Mesendoderm (in vitro differentiated cells): ENCODE measurements around the gene MB21D2.
A peak's percentile ranks its signal among the peaks of the same experiment; 100 is the strongest.
"Not testable (repeated sequence)": the region's sequence is repeated elsewhere in the genome, so short reads cannot be mapped to it uniquely, and the experiment has no call there.

Source experiments
- DNase-seq: peaks from one replicate; pipeline ENCODE4 v3.0.0; 2013
- H2AK5ac ChIP-seq: 2 replicates; pipeline ENCODE4 v1.6.1; 2013; ENCODE audit warnings: low read length, inconsistent platforms
- H2BK120ac ChIP-seq: 2 replicates; pipeline ENCODE4 v1.6.1; 2013; ENCODE audit warnings: low read depth, mild to moderate bottlenecking, low read length, moderate library complexity, mixed read lengths
- H2BK15ac ChIP-seq: replicated peaks from 2 replicates; pipeline ENCODE4 v1.6.1; 2013; ENCODE audit warnings: low read depth, mild to moderate bottlenecking, moderate library complexity
- H2BK5ac ChIP-seq: 2 replicates; pipeline ENCODE4 v1.6.1; 2013; ENCODE audit warnings: low read length, inconsistent platforms
- H3K18ac ChIP-seq: 2 replicates; pipeline ENCODE4 v1.6.1; 2013; ENCODE audit warnings: mild to moderate bottlenecking, low read length, mixed read lengths
- H3K23ac ChIP-seq: one replicate; pipeline ENCODE4 v1.6.1; 2013; ENCODE audit warnings: low read length
- H3K27ac ChIP-seq: 2 replicates; pipeline ENCODE4 v1.5.1; 2013; ENCODE audit warnings: low read depth, mild to moderate bottlenecking, inconsistent platforms, low read length, moderate library complexity
- H3K27me3 ChIP-seq: 2 replicates; pipeline ENCODE4 v1.6.1; 2013; ENCODE audit warnings: low read length, control low read depth, mild to moderate bottlenecking, inconsistent platforms; ENCODE audit not compliant: insufficient read depth, poor library complexity
- H3K36me3 ChIP-seq: 2 replicates; pipeline ENCODE4 v1.6.1; 2013; ENCODE audit warnings: low read length, inconsistent platforms; ENCODE audit not compliant: control insufficient read depth, insufficient read depth
- H3K4ac ChIP-seq: one replicate; pipeline ENCODE4 v1.6.1; 2013; ENCODE audit warnings: low read depth, mild to moderate bottlenecking, low read length, moderate library complexity
- H3K4me1 ChIP-seq: 2 replicates; pipeline ENCODE4 v1.6.1; 2013; ENCODE audit warnings: low read depth, low read length, inconsistent platforms; ENCODE audit not compliant: control insufficient read depth
- H3K4me2 ChIP-seq: 2 replicates; pipeline ENCODE4 v1.6.1; 2013; ENCODE audit warnings: low read length
- H3K4me3 ChIP-seq: 2 replicates; pipeline ENCODE4 v1.5.1; 2013; ENCODE audit warnings: mild to moderate bottlenecking, low read length
- H3K56ac ChIP-seq: one replicate; pipeline ENCODE4 v1.6.1; 2013; ENCODE audit warnings: low read length
- H3K79me1 ChIP-seq: 2 replicates; pipeline ENCODE4 v1.6.1; 2013; ENCODE audit warnings: low read length, inconsistent platforms
- H3K79me2 ChIP-seq: 2 replicates; pipeline ENCODE4 v1.6.1; 2013; ENCODE audit warnings: mild to moderate bottlenecking, low read length; ENCODE audit not compliant: control insufficient read depth, insufficient read depth
- H3K9ac ChIP-seq: 2 replicates; pipeline ENCODE4 v1.6.1; 2013; ENCODE audit warnings: low read length, inconsistent platforms
- H4K5ac ChIP-seq: one replicate; pipeline ENCODE4 v1.6.1; 2013; ENCODE audit warnings: low read length
- H4K8ac ChIP-seq: one replicate; pipeline ENCODE4 v1.6.1; 2013; ENCODE audit warnings: low read depth, mild to moderate bottlenecking, control low read depth, low read length, moderate library complexity
- WGBS: extraction: QIAGEN DNeasy Blood & Tissue Kit; methylation state at CpG from one replicate; pipeline ENCODE4 v1.1.7; 2013; ENCODE audit warnings: low lambda C conversion rate, missing lambda C conversion rate; ENCODE audit not compliant: insufficient coverage; ENCODE audit errors: extremely low coverage; 5-methylcytosine and 5-hydroxymethylcytosine counted together

The MB21D2 gene

DNA sequence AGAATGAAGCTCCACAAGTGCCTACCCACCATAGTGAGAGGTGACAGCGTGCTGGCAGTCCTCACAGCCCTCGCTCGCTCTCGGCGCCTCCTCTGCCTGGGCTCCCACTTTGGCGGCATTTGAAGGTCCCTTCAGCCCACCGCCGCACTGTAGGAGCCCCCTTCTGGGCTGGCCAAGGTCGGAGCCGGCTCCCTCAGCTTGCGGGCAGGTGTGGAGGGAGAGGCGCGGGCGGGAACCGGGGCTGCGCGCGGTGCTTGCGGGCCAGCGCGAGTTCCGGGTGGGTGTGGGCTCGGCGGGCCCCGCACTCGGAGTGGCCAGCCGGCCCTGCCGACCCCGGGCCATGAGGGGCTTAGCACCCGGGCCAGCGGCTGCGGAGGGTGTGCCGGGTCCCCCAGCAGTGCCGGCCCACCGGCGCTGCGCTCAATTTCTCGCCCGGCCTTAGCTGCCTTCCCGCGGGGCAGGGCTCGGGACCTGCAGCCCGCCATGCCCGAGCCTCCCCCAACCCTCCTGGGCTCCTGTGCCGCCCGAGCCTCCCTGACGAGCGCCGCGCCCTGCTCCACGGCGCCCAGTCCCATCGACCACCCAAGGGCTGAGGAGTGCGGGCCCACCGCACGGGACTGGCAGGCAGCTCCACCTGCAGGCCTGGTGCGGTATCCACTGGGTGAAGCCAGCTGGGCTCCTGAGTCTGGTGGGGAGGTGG is 128.7 kb downstream of the MB21D2 start:
- peak; percentile 16 for DNase-seq
- not testable (repeated sequence) for H3K18ac ChIP-seq, H3K79me1 ChIP-seq, H4K5ac ChIP-seq, H2BK5ac ChIP-seq, H3K4ac ChIP-seq, H2AK5ac ChIP-seq, H3K4me2 ChIP-seq, H4K8ac ChIP-seq, H3K4me1 ChIP-seq, H3K9ac ChIP-seq, H3K23ac ChIP-seq, H3K36me3 ChIP-seq, H2BK15ac ChIP-seq, H3K27me3 ChIP-seq, H2BK120ac ChIP-seq, H3K4me3 ChIP-seq, H3K79me2 ChIP-seq, H3K56ac ChIP-seq, H3K27ac ChIP-seq
- WGBS: no CpG with 5 or more reads among the region's 57 CpGs

DNA sequence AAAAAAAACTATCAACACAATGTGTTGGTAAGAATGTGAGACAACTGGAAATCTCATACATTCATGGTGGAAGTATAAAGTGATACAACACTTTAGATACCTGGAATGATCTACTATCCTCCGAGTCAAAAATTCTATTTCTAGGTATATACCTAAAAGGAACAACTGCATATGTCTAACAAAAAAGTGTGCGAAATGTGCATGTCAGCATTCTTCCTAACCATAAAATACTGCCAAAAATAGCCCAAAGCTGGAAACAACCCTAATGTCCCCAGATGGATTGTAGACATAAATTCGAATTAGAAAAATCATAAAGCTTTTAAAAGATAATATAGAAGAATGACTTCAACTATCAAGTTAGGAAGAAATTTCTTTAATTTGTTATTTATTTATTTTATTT is 139.1 kb downstream of the MB21D2 start:
- H3K27ac ChIP-seq: no peak overlapping the region
- no peak overlapping the region for H3K9ac ChIP-seq
- no peaks in the 10 kb centered on the region for H3K4me1 ChIP-seq
- H3K4me2 ChIP-seq: no peak overlapping the region
- no peak overlapping the region for H3K4me3 ChIP-seq
- no peak overlapping the region for H2AK5ac ChIP-seq
- H3K18ac ChIP-seq: no peak overlapping the region
- H3K56ac ChIP-seq: no peak overlapping the region
- no peak overlapping the region for H3K23ac ChIP-seq
- H2BK120ac ChIP-seq: no peak overlapping the region
- H4K5ac ChIP-seq: no peak overlapping the region
- H3K36me3 ChIP-seq: no peaks in the 10 kb centered on the region
- no peaks in the 10 kb centered on the region for H3K27me3 ChIP-seq
- no peak for DNase-seq
- no peak overlapping the region for H2BK15ac ChIP-seq
- no peak overlapping the region for H4K8ac ChIP-seq
- no peaks in the 10 kb centered on the region for H3K79me1 ChIP-seq
- no peak overlapping the region for H3K4ac ChIP-seq
- WGBS: no CpG with 5 or more reads among the region's 3 CpGs
- no peak overlapping the region for H2BK5ac ChIP-seq
- no peaks in the 10 kb centered on the region for H3K79me2 ChIP-seq

DNA sequence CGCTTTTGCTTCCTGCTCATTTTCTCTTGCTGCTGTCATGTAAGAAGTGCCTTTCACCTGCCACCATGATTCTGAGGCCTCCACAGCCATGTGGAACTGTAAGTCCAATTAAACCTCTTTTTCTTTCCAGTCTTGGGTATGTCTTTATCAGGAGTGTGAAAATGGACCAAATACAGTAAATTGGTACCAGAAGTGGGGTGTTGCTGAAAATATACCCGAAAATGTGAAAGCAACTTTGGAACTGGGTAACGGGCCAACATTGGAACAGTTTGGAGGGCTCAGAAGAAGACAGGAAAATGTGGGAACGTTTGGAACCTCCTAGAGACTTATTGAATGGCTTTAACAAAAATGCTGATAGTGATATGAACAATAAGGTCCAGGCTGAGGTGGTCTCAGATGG is 143.3 kb downstream of the MB21D2 start:
- H3K56ac ChIP-seq, H2BK120ac ChIP-seq, H3K4ac ChIP-seq, H3K4me3 ChIP-seq, H3K36me3 ChIP-seq, DNase-seq, H3K4me2 ChIP-seq, H3K9ac ChIP-seq, H3K79me2 ChIP-seq, H3K27ac ChIP-seq, H3K79me1 ChIP-seq, H2BK15ac ChIP-seq, H3K27me3 ChIP-seq, H2AK5ac ChIP-seq, H3K4me1 ChIP-seq, H3K23ac ChIP-seq, H2BK5ac ChIP-seq, H3K18ac ChIP-seq, H4K8ac ChIP-seq, H4K5ac ChIP-seq: not testable (repeated sequence)
- no CpG with 5 or more reads among the region's 4 CpGs for WGBS

DNA sequence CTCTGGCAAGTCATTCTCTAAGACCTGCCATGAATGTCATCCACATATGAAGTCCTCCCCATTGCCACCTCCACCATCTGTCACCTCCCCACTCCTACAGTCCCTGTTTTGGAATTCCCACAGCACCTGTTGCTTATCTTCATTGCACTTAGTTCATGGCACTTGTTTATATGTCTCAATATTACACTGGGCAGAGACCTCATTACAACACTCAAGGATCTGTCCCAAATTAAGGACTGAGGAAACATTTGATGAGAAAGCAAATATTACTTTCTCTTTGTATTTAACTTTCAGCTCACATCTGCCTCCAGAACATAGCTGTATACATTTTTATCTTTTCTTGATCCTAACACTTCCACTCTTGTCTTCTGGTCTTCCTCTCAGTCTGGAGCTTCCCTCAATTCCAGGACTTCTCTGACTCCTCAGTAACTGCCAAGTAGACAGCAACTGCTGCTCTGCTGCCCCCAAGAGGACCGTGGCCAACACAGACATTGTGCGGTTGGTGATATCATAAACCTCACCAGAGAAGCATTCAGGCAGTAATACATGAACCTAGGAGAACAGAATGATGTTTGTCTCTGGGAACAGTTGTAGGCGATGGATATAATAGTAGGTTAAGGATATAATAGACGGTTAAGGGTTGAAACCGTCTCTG is 145.3 kb downstream of the MB21D2 start:
- DNase-seq: peak; percentile 81
- H2BK5ac ChIP-seq: no peak overlapping the region
- no peak overlapping the region for H3K27ac ChIP-seq
- no peak overlapping the region for H3K4me3 ChIP-seq
- H3K9ac ChIP-seq: no peak overlapping the region
- no peak overlapping the region for H3K4me2 ChIP-seq
- no peaks in the 10 kb centered on the region for H3K79me1 ChIP-seq
- H2BK120ac ChIP-seq: no peak overlapping the region
- no peak overlapping the region for H4K8ac ChIP-seq
- no peak overlapping the region for H4K5ac ChIP-seq
- no peak overlapping the region for H3K18ac ChIP-seq
- no peak overlapping the region for H3K23ac ChIP-seq
- no peak overlapping the region for H3K4ac ChIP-seq
- H3K79me2 ChIP-seq: no peaks in the 10 kb centered on the region
- H3K4me1 ChIP-seq: no peaks in the 10 kb centered on the region
- no peaks in the 10 kb centered on the region for H3K27me3 ChIP-seq
- H2AK5ac ChIP-seq: no peak overlapping the region
- no peak overlapping the region for H3K56ac ChIP-seq
- WGBS: no CpG with 5 or more reads among the region's 5 CpGs
- no peaks in the 10 kb centered on the region for H3K36me3 ChIP-seq
- no peak overlapping the region for H2BK15ac ChIP-seq

DNA sequence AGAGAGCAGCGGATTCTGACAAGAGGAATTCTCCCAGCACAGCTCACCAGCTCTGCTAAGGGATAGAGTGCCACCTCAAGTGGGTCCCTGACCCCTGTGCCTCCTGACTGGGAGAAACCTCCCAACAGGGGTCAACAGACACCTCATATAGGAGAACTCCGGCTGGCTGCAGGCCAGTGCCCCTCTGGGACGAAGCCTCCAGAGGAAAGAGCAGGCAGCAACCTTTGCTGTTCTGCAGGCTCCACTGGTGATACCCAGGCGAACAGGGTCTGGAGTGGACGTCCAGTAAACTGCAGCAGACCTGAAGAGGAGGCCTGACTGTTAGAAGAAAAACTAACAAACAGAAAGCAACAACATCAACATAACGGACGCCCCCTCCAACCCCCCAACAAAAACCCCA is 159.0 kb downstream of the MB21D2 start:
- Histone ChIP-seq H3K4me2 (no peak overlapping the region), H3K4ac (no peak overlapping the region), H3K23ac (no peak overlapping the region), H2BK15ac (no peak overlapping the region), H3K4me3 (no peak overlapping the region), H2AK5ac (no peak overlapping the region), H3K27me3 (no peaks in the 10 kb centered on the region), H4K5ac (no peak overlapping the region), H3K56ac (no peak overlapping the region), H2BK5ac (no peak overlapping the region), H3K79me1 (no peaks in the 10 kb centered on the region), H3K9ac (no peak overlapping the region), H4K8ac (no peak overlapping the region), H3K27ac (no peak overlapping the region), H3K36me3 (no peaks in the 10 kb centered on the region), H3K4me1 (peaks cover 2% of the 10 kb centered on the region), H2BK120ac (no peak overlapping the region), H3K79me2 (no peaks in the 10 kb centered on the region), H3K18ac (no peak overlapping the region)
- DNase-seq: no peak
- no CpG with 5 or more reads among the region's 7 CpGs for WGBS

DNA sequence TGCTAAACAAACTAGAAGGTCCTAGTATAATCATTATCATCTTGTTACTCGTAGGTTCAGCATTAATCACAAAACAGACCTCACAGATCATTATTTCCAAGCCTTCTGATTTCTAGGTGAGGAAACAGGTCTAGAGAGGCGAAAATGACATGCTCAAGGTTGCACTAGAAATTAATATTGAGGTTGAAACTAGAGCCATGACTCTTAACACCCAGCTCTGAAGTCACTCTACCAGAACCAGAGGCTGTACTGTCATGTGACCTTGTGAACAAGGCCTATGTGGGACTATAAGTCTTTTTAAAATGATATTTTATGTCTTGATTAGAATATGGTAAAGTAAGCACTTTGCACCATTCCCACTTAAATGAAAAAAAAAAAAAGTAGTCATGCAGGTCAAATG is 166.5 kb downstream of the MB21D2 start:
- no peak overlapping the region for H3K4me2 ChIP-seq
- no peak overlapping the region for H3K56ac ChIP-seq
- H3K27me3 ChIP-seq: no peaks in the 10 kb centered on the region
- H3K18ac ChIP-seq: no peak overlapping the region
- no peaks in the 10 kb centered on the region for H3K79me2 ChIP-seq
- H3K27ac ChIP-seq: no peak overlapping the region
- H2BK5ac ChIP-seq: no peak overlapping the region
- no peak overlapping the region for H2AK5ac ChIP-seq
- H4K8ac ChIP-seq: no peak overlapping the region
- peak overlapping the region; percentile 45 for H2BK120ac ChIP-seq
- no peak overlapping the region for H3K23ac ChIP-seq
- H2BK15ac ChIP-seq: no peak overlapping the region
- no peak overlapping the region for H3K4ac ChIP-seq
- H3K4me3 ChIP-seq: no peak overlapping the region
- no peaks in the 10 kb centered on the region for H3K36me3 ChIP-seq
- no peak overlapping the region for H4K5ac ChIP-seq
- WGBS: no CpG with 5 or more reads among the region's 2 CpGs
- peaks cover 17% of the 10 kb centered on the region for H3K4me1 ChIP-seq
- no peak overlapping the region for H3K9ac ChIP-seq
- no peaks in the 10 kb centered on the region for H3K79me1 ChIP-seq
- DNase-seq: no peak
